GM18873 (cell line): ENCODE results near the gene PARVB.

Experiments used
- ATAC-seq: cut with Tn5 transposase; IDR thresholded peaks from one replicate; pipeline ENCODE4 v1.9.1; 2021; ENCODE audit warnings: mild to moderate bottlenecking, moderate library complexity, moderate number of reproducible peaks; ENCODE audit not compliant: unreplicated experiment, low FRiP score

PARVB gene

DNA sequence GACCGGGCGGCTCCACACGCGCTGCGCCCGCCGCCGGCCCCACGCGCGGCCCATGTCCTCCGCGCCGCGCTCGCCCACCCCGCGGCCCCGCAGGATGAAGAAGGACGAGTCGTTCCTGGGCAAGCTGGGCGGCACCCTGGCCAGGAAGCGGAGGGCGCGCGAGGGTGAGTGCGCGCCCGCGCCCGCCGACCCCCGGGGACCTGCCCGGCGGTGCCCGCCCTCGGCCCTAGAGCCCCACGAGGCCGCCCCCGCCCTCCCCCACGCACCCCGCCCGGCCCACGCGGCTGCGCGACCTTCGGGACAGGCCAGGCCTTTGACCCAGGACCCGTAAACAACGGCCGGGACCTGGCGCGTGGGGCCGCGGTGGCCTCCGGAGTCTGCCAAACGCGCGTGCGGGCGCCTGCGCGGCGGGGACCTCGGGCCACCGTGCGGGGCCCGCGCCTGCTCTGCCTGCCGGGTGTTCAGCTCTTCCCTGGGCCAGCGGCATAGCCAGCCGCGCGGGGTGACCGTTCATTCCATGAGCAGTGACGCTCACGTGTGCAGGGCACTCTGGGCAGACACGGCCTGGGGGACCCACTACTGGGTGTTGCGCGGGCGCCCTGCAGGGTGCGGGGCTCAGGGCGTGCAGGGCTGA, at the start of gene PARVB:
PARVB (plus strand) TSS at position 15 of the 634 bp plus-strand sequence; CDS start at position 53, 38 bp downstream.
- no peak for ATAC-seq

- ATAC-seq = no peak
Observed at GRCh38 chr22:43975041-43975440, 49.1 kb upstream of the PARVB start.

DNA sequence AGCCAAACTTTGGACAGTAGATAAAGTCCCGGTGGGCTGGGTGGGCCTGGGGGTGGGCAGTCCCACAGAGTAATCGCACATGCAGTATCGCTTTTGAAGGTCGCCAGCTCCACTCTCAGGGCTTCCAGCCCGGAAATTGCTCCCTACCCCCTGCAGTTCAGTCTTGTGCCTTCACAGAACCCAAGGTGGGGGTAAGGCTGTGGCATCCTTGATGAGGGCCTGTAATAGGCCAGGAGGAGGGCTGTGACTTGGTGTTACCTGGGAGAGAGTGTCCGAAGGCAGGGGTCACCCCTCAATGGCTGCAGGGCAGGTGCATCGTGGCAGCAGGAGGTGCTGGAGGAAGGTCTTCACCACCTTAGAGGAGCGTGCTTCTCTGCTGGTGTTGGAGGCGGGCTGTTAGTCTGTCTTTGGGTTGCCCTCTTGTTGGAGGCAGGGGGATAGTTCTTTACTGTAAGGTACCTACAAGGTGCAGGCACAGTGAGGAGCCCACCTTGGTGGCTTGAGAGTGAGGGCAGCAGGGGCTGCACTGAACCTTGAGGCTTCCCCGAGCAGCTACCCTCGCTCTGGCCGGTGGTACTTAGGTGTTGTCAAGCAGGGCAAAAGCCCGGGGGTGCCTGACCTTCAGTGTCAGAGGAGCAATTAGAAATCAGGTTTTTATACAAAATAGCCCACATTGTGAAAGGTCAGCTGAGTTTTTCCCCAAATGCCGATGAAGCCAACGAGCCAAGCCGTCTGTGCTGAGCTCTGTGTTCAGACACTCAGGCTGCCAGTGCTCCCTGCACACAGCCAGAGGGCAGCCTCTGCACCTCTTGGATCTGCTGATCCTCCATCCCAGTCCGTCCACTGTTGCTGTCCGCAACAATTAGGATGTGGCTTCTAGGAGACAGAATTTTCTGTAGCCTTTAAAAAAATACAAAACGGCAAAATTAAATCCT, 47.0 kb upstream of the PARVB start:
- no peak for ATAC-seq

DNA sequence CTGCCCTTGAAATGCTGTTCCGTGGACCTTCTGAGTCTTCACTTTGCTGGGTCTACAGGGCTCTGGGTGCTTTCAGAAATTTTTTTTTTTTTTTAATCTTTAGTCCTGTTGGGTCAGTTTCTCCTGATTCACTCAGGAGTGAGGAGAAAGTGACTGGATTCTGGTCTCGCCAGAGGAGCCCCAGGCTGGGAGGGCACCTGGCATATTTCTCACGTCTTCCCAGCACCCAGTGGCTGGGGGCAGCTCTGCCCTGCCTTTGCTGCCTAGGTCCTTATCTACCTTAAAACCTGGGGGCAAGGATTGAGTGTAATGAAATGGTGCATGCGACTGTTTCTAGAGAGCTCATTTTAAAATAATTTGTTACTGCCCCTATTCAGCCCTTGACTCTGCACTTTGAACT, 45.5 kb upstream of the PARVB start:
- ATAC-seq = no peak

DNA sequence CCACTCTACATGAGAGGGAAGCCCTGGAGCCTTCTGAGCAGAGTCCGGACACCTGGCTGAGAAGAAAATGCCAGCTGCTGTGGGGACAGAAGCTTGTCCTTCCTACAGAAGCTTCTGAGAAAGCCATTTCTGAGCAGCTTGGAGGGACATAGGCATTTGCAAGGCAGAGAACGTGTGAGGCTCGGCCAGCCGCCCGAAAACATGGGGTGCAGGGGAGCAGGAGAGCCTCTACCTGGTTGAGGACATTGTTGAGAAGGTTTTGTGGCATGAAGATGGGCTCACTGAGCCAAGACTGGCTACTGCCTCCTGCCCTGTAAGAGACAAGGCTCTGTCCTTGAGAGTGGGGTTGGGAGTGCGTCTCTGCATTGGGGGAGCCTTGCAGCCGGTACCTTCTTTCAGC, 43.5 kb upstream of the PARVB start:
- no peak for ATAC-seq

DNA sequence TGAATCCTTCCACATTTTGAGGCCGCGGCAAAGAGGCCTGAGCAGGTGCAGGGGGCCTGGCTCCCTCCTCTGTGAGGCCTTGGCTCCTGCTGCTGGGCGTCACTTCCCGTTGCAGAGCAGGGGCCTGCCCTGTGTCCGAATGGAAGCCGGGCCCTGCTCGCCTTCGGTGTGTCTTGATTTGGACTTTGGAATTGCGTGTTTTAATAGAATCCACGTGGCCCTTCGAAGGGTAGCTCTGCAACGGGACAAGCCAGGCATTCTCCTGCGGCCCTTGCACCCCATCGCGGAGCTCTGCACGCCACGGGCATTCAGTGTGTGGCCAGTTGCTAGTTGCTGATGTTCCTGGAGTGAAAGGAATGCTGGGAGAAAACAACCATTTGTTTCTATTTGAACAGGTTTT, 43.1 kb upstream of the PARVB start:
- no peak for ATAC-seq

- no peak for ATAC-seq
Observed at GRCh38 chr22:43983808-43984207, 40.3 kb upstream of the PARVB start.

DNA sequence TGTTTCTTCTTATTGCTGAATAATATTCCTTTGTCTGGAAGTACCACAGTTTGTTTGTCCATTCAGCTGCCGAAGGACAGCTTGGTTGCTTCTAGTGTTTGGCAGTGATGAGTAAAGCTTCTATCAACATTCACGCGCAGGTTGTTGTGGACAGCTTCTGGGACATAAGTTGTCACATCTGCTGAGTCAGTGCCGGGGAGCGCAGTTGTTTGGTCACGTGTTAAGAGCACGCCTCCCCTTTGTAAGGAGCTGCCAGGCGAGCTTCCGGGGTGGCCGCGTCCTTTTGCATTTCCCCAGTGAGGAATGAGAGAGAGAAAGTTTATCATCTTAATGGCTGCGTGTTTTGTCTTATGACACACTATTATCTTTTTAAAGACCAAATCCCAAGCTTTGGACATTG, 38.6 kb upstream of the PARVB start:
- no peak for ATAC-seq

- no peak for ATAC-seq
Observed at GRCh38 chr22:43988116-43988820, 35.8 kb upstream of the PARVB start.

GRCh38 chr22:43988960-43989359, 35.1 kb upstream of the PARVB start:
- ATAC-seq = no peak

DNA sequence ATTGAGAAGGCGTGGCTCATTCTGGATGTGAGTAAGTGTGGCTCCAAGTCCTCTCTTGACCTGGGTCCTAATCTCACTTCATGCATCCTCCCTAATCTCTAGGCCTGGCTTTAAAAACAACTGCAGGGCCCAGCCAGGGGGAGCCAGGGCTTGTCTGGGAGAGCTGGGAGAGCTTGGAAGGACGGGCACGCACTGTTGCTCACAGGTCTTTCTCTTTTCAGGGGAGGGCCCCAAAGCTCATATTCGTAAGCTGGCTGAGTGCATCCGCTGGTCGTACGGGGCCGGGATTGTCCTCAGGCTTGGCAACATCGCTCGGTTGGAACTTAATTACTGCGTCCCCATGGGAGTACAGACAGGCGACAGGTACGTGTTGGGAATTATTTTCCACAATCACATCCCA, 34.1 kb upstream of the PARVB start:
- no peak for ATAC-seq

DNA sequence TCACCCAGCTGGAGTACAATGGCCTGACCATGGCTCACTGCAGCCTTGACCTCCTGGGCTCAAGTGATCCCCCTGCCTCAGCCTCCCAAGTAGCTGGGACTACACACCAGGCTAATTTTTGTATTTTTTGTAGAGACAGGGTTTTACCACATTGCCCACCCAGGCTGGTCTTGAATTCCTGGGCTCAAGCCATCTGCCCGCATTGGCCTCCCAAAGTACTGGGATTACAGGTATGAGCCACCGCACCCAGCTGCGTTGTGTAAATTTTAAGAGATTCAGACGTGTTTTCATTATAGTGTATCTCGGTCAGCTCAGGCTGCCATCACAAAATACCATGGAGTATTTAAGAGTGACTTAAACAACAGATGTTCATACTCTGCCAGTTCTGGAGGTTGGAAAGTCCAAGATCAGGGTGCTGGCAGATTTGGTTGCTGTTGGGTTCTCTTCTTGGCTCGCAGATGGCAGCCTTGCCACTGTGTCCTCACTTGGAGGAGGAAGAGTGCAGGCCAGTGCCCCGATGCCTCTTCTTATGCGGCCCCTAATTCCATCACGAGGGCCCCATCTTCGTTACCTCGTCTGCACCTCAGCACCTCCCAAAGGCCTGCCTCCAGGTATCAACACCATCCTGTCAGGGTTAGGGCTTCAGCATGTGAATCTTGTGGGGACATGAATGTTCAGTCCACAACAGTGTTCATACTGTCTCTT, 32.6 kb upstream of the PARVB start:
- no peak for ATAC-seq

DNA sequence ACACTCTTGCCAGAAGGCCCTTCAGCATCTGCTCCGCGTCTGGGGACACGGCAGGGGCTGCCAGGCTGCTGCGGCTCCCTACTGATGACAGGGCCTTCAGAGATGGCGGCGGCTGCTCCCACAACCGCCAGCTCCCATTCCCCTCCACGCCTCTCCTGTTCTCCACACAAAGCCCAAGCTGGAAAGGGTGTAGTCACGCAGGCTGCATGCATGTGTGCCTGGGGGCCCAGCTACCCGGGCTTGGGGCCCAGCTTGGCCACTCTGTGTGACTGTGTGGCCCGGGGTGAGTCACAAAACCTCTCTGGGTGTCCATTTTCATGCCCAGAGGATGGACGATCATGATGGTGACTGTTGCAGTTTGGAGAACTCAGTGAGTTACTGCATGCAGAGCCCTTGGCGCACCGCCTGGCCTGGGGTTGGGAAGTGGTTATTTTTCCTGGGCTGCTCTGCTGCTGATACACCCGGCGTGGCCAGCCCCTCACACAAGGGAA, 31.7 kb upstream of the PARVB start:
- no peak for ATAC-seq

DNA sequence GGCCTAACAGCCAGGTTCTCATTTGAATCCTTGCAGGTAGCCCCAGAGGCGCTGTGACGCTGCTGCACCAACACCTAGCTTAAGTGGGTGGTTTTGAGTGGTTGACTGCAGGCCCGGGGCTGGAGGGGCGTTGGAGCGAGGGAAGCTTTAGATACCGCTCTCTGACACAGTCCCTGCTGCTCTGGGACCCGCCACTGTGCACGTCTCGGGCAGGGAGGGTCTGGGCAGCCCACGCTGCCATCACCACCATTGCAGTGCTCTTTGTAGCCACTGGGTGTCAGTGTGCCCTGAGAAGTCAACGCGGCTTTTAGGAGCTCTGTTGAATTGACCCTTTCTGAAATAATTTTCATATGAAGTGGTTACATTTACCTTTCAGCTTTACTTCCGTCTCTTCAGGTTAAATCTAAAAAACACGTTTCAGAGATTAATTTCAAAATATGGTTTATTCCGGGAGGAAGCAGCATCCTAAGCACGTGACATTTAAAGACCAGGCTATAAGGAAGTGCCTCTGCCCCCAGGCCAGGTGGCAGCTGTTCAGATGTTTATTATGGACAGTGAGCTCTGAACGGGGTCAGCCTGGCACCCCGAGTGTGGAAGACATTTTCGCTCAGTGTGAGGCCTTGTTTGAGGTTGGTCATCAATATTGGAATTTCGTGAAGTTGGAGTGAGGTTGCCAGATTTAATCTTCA, 30.9 kb upstream of the PARVB start:
- ATAC-seq = no peak

DNA sequence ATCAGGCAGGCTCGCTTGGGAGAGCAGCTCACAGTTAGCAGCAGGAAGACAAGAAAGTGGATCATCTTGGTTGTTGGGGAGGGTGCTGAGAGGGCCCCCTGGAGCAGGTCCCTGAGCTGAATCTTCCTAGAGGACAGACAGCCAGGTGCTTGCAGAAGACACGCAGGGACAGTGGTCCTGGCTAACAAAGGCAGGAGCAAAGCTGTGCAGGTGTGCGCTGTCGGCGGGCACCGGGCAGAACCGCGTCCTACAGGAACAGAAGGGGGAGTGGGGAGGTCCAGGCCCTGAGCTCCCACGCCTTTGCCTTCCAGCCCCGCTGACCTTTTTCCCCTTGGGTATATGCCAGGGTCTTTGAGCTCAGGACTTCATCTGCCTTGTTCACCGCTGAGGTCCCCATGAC, 30.1 kb upstream of the PARVB start:
- ATAC-seq = no peak

DNA sequence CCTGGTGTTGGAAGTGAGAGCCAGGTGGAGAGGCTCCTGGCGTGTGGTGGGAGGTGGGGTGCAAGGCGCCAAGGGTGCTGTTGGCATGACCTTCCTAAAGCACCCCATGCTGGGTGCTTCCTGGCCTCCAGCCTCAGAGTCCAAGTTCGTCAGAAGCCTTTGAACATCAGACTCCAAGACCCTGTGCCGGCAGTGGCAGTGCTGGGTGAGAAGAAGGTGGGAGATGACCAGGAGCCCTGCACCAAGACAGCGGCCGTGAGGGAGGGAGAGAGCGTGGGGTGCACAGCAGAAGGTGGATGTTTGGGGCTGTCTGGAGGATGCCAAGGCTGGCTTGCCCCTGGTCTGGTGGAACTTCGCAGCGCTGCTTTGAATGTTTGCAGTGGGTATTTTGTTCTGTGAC, 29.7 kb upstream of the PARVB start:
- ATAC-seq = no peak

- ATAC-seq = no peak
Observed at GRCh38 chr22:43995057-43995685, 28.9 kb upstream of the PARVB start.

- ATAC-seq = no peak
Observed at GRCh38 chr22:43995798-43996169, 28.3 kb upstream of the PARVB start.

- ATAC-seq = no peak
Observed at GRCh38 chr22:43996170-43996980, 27.7 kb upstream of the PARVB start.
